CD4-positive, alpha-beta T cell treated with Interleukin-12 subunit alpha and Interleukin-12 subunit beta, for 1 hour (primary cell): Measurements from ENCODE around the gene TENM4.

ENCODE experiments used
- DNase-seq: peaks from one replicate; pipeline ENCODE4 v3.0.0-alpha.2; 2020

Gene TENM4

GRCh38 chr11:79447038-79447786, 6.4 kb upstream of the TENM4 start:
- no peak for DNase-seq

- no peak for DNase-seq
Observed at GRCh38 chr11:79444923-79445322, 4.1 kb upstream of the TENM4 start.

DNA sequence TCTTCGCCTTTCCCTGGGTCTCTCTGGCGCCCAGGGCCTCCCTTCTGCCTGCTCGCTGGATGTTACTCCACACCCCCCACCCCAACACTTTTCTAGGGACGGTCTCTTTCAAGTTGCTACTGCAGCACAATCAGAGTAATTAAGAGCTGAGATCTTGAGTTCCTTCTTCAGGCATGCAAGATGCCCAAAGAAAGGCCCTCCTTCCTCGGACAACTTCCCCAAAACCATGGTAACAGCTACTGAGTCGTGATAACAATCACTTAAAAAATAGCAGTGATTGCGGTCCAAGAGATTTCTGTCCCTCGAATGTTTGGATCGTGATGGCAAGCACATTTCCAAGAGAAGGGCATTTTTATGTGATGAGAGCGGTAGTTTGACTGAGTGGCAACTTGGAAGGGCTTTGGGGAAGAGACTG, 638 bp upstream of the TENM4 start:
- peak; percentile 2 for DNase-seq

- DNase-seq: no peak
Observed at GRCh38 chr11:79439886-79440570, 802 bp downstream of the TENM4 start.

DNA sequence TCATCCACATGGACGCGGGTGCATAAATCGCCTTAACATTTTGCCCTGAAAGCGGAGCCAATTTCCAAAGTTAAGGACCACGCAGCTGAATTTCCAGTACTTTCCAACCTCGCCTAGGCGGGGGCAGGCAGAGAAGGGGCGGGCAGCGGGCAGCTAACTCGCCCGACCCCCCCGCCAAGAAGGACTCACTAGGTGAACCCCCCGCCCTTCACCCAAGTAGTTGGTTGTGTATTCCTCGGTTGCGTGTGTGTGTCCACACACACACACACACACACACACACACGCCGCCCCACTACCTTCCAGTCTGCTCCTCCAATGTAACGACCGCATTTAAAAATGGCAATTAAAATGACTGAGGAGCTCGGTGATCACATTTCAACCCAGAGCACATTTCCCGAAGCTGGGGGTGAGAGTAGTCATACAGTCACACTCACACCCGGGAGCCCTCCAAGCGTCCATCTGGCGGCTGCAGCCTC, 1.4 kb downstream of the TENM4 start:
- DNase-seq: no peak

DNA sequence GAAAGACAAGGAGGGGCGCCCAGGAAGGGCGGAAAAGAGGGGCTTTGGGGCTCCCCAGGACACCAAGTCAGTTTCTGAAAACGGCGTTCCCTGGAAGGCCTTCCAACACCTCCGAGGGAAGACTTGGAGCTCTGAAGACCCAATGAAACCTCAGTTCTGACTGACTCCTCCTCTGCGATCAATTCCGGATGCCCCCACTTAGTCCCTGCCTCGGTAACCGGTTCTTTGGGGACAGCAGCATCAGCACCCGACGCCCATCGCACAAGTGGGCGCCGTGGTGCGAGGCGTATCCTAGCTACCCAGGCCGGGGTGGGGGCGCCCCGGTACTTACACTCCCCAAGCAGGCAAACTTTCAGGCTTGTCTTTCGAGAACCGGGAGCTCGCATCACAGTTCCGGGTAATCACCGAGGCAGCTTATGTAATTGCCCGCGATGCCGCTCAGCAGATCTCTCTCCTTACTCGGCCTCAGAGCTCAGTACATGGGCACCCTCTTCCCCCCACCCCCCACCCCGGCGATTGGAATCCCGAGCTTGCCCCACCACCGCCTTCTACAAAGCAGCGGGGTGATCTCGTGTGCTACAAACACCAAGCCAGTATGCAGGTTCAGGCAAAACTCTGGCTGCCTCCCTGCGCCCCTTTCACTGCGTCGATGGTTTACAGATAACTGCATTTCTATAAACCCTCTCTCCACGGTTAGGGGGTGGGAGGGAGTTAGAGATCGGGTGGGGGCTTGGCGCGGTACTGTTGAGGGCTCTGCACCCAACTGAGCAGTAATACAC, 2.0 kb downstream of the TENM4 start:
- no peak for DNase-seq

GRCh38 chr11:79437981-79438630, 2.7 kb downstream of the TENM4 start:
- no peak for DNase-seq

DNA sequence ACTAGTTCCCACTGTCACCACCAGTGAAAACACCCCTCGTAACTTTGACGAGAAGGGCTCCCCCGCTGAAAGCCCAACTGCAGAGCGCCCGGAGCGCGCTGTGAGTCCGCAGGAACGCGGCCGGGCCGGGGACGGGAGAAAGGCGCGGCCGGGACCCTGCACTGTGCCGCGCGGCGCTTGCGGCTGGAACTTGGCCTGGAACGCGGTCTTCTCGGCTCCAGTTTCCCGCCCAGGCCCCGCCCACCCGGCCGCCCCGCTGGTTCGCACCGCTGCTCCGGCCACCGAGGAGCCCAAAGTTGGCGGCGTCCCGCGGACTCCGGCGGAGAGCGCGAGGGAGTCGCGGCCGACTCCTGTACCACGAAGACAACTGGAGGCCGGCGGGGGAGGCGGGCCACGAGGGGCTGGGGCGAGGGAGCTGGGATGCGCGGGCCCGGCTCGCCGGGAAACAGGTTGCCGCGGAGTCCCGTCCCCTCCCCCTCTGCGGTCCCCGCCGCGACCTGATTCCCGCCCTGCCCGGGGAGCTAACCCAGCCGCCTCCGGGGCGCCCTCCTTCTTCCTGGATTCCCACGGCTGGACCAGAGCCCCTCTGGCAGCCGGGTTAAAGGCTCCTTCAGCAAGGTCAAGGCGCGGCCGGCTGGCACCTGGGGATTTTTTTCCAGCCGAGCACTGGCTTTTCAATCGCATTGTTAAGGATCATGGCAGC, 3.4 kb downstream of the TENM4 start:
- no peak for DNase-seq

DNA sequence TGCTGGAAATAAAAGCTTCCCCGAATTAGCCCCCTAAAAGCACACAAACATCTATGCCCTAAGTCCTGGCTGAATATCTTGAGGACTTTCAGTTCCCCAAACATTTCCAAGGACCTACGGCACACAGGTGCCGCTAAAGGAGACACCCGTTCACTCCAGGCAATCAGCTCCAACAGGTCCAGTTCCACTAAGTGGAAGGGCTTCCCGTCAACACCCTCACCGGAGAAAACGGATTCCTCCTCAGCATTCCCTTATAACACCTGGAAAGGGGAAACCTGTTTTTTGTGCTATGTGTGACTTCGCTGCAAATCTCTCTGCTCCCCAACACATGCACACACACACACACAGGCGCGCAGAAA, 3.9 kb downstream of the TENM4 start:
- no peak for DNase-seq

- DNase-seq: no peak
Observed at GRCh38 chr11:79434283-79434682, 6.5 kb downstream of the TENM4 start.

DNA sequence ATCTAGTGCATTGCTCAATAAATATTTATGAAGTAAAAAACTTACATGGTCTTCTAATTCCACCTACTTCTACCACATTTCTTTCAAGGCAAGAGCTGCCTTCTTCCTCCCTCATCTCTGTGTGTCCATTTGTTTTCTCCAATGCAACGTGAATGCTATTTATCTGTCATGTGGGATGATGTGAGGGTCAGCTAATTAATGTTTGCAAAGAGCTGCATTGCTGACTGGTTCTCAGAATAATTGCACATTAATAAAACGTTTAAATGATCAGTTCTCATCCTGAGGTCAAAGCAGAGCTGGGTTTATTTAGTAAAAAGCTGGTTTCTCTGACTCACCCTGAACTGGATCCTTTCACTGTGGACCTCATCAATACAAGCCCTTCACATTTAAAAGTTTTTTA, 8.7 kb downstream of the TENM4 start:
- DNase-seq: no peak

DNA sequence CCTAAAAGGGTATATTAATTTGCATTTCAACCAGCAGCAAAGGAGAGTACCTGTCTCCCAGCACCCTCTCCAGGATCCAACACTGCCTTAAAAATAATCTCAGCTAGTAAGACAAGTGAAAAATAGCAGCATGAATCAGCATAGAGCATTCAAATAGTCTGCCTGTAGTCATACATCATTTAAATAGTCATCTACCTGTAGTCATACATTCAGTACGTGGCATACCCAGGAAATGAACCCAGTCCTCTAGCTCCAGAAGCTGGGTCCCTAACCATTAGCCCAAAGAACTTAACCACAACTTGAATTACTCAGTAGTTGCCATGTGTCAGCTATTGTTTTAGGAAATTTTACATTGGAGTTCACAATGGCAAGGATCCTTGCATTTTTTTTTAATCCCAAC, 9.3 kb downstream of the TENM4 start:
- no peak for DNase-seq

DNA sequence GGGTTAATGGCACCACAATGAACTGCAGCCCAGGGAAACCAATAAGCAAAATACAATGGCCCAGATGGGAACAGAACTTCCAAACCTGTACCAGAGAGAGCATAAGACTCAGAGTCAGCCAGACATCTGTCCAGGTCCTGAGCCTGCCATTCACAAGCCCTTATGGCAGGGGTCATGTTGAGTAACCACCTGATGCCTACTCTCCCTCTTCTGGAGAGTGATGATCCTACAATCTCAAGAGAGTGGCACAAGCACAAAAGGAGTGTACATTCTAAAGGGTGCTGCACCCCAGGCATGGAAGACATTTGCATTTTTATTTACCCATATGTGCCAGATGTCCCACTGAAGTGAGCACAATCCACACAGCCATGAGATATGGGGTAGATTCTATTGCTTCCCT, 10.6 kb downstream of the TENM4 start:
- no peak for DNase-seq

GRCh38 chr11:79428406-79428805, 12.4 kb downstream of the TENM4 start:
- DNase-seq: no peak

DNA sequence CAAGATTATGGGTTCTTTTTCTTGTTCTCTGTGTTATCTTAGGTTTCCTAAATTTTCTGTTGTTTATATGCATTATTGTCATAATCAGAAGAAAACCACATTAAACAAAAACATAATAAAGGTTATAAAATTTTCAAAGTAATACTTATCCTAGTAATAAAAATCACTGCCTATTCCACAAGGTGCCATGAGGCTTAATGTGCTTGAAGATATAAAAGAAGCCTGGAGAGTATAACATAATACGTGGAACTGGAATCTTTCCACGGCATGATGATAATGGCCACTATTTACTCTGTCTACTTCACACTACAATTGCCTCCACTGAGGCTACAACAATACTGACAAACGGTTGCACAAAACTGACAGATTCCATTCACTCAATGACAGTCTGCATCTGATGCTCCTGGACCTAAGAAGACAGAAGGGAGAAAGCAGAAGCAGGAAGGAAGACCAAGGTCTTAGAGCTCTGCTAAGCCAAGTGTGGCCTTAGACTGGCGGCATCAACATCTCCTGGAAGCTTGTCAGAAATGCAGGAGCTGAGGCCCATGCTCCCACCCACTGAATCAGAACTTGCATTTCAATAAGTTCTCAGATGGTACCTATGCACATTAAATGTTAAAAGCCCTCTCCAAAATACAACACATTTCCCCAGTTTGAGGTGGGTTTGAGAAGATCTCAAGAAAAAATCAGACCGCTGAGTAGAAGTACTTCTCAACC, 13.1 kb downstream of the TENM4 start:
- DNase-seq: no peak

- DNase-seq: no peak
Observed at GRCh38 chr11:79427126-79427525, 13.7 kb downstream of the TENM4 start.

DNA sequence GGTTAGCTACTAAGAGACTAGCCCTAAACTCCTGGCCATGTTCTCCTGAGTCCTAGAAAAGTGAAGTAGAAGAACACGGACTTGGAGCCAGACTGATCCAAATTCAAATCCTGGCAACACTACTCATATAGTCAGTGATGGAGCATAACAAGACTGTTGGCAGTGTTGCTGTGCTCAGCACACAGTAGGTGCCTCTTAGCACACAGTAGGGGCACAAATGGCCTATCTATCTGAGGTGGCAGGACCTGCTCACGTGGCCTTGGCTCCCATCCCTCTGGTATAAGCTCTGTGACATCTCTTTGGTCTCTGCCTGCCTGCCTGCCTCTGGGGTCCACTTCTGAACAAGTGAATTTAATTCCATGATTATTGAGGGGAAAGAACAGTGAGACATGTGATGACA, 15.4 kb downstream of the TENM4 start:
- no peak for DNase-seq

DNA sequence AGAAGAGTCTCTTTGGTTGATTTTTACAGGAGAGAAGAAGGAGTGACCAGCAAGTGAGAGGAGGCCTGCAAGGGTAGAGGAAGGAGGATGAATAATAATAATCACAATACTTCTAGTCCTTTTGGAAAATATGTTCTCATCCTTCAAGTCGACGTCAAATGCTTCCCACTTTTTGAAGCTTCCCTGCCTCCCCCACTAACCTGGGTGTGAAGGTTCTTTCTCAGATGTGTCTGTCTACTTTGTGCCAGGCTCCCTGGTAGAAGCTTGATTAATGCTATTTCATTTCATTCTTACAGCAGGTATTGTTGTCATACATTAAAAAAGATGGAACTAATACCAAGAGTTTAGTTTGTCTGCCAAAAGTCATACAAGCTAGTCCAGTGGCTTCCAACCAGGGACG, 17.1 kb downstream of the TENM4 start:
- no peak for DNase-seq

GRCh38 chr11:79422866-79423265, 18.0 kb downstream of the TENM4 start:
- DNase-seq: no peak

DNA sequence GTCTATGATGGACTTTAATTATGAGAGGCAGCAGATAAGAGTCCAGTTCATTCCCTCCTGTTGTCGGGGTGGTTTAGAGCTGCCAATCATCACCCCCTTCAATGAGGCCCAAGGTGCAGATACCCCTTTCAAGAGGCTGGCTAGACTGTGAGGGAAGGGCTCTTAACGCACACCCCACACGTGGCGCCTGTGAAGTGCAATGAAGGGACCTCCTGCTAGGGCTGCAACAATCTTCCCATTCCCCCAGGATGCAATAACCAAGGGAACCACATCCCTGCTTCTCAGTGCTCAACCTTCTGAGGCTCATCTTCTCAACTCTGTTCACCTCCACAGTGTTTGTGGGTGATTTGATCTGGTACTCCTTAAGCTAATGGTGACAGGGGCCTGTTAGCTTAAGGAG, 19.0 kb downstream of the TENM4 start:
- no peak for DNase-seq

- DNase-seq: no peak
Observed at GRCh38 chr11:79419120-79419519, 21.7 kb downstream of the TENM4 start.

DNA sequence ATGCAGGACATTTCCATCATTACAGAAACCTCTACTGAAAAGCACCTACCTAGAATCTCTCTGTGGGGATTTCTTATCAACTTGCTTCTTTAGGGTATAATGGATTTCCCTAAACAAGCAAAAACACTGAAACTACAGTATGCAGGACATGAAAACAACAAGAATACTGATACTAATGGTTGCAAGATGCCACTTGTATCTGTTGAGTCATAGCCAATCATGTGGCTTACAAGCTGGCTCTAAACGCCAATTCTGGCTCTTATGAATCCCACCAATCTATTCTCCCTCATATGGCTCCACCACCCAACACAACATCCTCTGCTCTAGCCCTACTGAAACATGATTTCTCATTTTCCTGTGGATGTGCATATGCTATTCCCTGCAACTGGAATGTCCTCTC, 22.6 kb downstream of the TENM4 start:
- no peak for DNase-seq
